GM12878 (cell line): ENCODE data around the gene LDLRAD4. TPM values are rescaled to one million over a fixed set of nuclear protein-coding genes. Genes with fewer than 3 reads are reported as not detected.
A peak's percentile ranks its signal among the peaks of the same experiment; 100 is the strongest.

Source experiments
- ATAC-seq: fragments of 200-7000 bp; cut with Tn5 transposase; 3 replicates; pipeline ENCODE4 v1.9.1; 2020; ENCODE audit warnings: mild to moderate bottlenecking, moderate library complexity
- BruUV-seq: library from RNA; stranded (reverse); fragments of 400-500 nt; replicated peaks from 2 replicates; lab custom pipeline; 2021; lab: Mats Ljungman, UMichigan
- CTCF ChIA-PET: fragments of 300-600 bp; sonication (Branson Sonifier 250); formaldehyde crosslinking; extraction: SDS; loops from one replicate; lab custom pipeline; 2021; ENCODE audit warnings: inconsistent platforms; lab: Yijun Ruan, JAX
- POLR2A ChIA-PET: fragments of 350-600 bp; formaldehyde crosslinking; extraction: SDS; loops from one replicate; lab custom pipeline; 2021; ENCODE audit warnings: inconsistent platforms; lab: Charles Lee
- RAD21 ChIA-PET: fragments of 300-600 bp; sonication (Branson Sonifier 250); formaldehyde crosslinking; loops from one replicate; lab custom pipeline; 2023; ENCODE audit warnings: antibody characterized with exemption; ENCODE audit not compliant: unreplicated experiment; lab: Charles Lee
- SMC1A ChIA-PET: fragments of 300-600 bp; sonication (Branson Sonifier 250); formaldehyde crosslinking; loops from one replicate; lab custom pipeline; 2023; ENCODE audit not compliant: unreplicated experiment, uncharacterized antibody; lab: Charles Lee
- DNase-seq: peaks from one replicate; pipeline ENCODE4 v3.0.0-alpha.2; 2011; ENCODE audit warnings: low read depth, low spot score
- FAIRE-seq: peaks from 3 replicates; lab custom pipeline; 2011; peaks lifted over from hg19 to GRCh38; lab: Jason Lieb, UNC
- H2AFZ ChIP-seq: 2 replicates; pipeline ENCODE4 v1.6.0; 2011; ENCODE audit warnings: low read depth, low read length, control low read depth; ENCODE audit not compliant: control insufficient read depth
- H3K27ac ChIP-seq: 2 replicates; pipeline ENCODE4 v1.5.1; 2011; ENCODE audit warnings: control low read depth; ENCODE audit not compliant: control insufficient read depth, insufficient read depth
- H3K27me3 ChIP-seq, 2 experiments: replicated peaks in 1 of 2; 2 replicates each; pipeline versions ENCODE4 v1.6.0 to v1.6.1; 2011; ENCODE audit warnings: low read length in 1 of 2; ENCODE audit not compliant: control insufficient read depth in 2 of 2, insufficient read depth in 2 of 2
- H3K36me3 ChIP-seq, 2 experiments: 2 replicates each; pipeline ENCODE4 v1.5.1; 2011; ENCODE audit warnings: low read length in 1 of 2; ENCODE audit not compliant: control insufficient read depth in 2 of 2, insufficient read depth in 2 of 2
- H3K4me1 ChIP-seq: 2 replicates; pipeline ENCODE4 v1.6.1; 2011; ENCODE audit warnings: mild to moderate bottlenecking, low read length, moderate library complexity, mixed read lengths; ENCODE audit not compliant: control insufficient read depth, insufficient read depth
- H3K4me2 ChIP-seq: 2 replicates; pipeline ENCODE4 v1.6.0; 2011; ENCODE audit warnings: control low read depth; ENCODE audit not compliant: control insufficient read depth, insufficient read depth
- H3K4me3 ChIP-seq: fragments of 200-600 bp; sonication (generic); 2 replicates; pipeline ENCODE4 v1.5.1; 2016
- H3K79me2 ChIP-seq: 2 replicates; pipeline ENCODE4 v1.6.0; 2011; ENCODE audit warnings: low read length; ENCODE audit not compliant: control insufficient read depth, insufficient read depth
- H3K9ac ChIP-seq: 2 replicates; pipeline ENCODE4 v1.8.0; 2011; ENCODE audit warnings: low read length, control low read depth, mixed read lengths; ENCODE audit not compliant: control insufficient read depth, insufficient read depth
- H3K9me3 ChIP-seq: replicated peaks from 3 replicates; pipeline ENCODE4 v1.5.1; 2011; ENCODE audit warnings: mild to moderate bottlenecking, low read length; ENCODE audit not compliant: control insufficient read depth, insufficient read depth
- H4K20me1 ChIP-seq: 2 replicates; pipeline ENCODE4 v1.6.0; 2011; ENCODE audit not compliant: control insufficient read depth, insufficient read depth
- CEBPB ChIP-seq, 2 experiments: fragments of 150-350 bp in 1 of 2; IDR thresholded peaks; 2 replicates each; pipeline ENCODE4 v1.6.1; 2012 to 2014; ENCODE audit warnings: low read depth in 2 of 2, low read length in 2 of 2, borderline replicate concordance in 1 of 2, inconsistent platforms in 1 of 2
- CUX1 ChIP-seq: IDR thresholded peaks from 2 replicates; pipeline ENCODE4 v1.6.1; 2012; ENCODE audit warnings: improper control_type of control experiment, low read depth, low read length; ENCODE audit not compliant: insufficient replicate concordance
- IRF4 ChIP-seq: IDR thresholded peaks from 2 replicates; pipeline ENCODE4 v1.6.1; 2011; ENCODE audit warnings: low read depth, low read length
- NFIC ChIP-seq: IDR thresholded peaks from 2 replicates; pipeline ENCODE4 v1.6.1; 2012; ENCODE audit warnings: low read depth, mild to moderate bottlenecking, inconsistent platforms, low read length, moderate library complexity
- RUNX3 ChIP-seq: IDR thresholded peaks from 2 replicates; pipeline ENCODE4 v1.6.1; 2012; ENCODE audit warnings: low read length, inconsistent platforms
- SMC3 ChIP-seq: IDR thresholded peaks from 2 replicates; pipeline ENCODE4 v1.6.1; 2011; ENCODE audit warnings: low read length, improper control_type of control experiment, borderline replicate concordance
- SPI1 ChIP-seq: IDR thresholded peaks from 2 replicates; pipeline ENCODE4 v1.6.1; 2011; ENCODE audit warnings: low read depth, mild to moderate bottlenecking, low read length, moderate library complexity, borderline replicate concordance; ENCODE audit not compliant: insufficient read depth
- USF1 ChIP-seq: IDR thresholded peaks from 2 replicates; pipeline ENCODE4 v1.6.1; 2011; ENCODE audit warnings: borderline replicate concordance, low read depth, mild to moderate bottlenecking, moderate library complexity, mixed read lengths, low read length; ENCODE audit not compliant: insufficient read depth; ENCODE audit errors: extremely low read length
- WGBS: methylation state at CpG from one replicate; pipeline ENCODE4 v1.1.6; 2016; ENCODE audit warnings: low lambda C conversion rate; ENCODE audit not compliant: insufficient replicate concordance, insufficient coverage; ENCODE audit errors: missing lambda C conversion rate; 5-methylcytosine and 5-hydroxymethylcytosine counted together
- in situ Hi-C: fragments of 300-500 bp; cut with MboI; formaldehyde crosslinking; loops from 9 replicates; pipeline ENCODE4 v1.14.3; 2018; ENCODE audit warnings: mixed read lengths
- intact Hi-C: fragments of 100-400 bp; cut with micrococcal nuclease; formaldehyde crosslinking; loops from one replicate; pipeline ENCODE4 v1.14.2; 2022; ENCODE audit not compliant: unreplicated experiment
- polyA plus RNA-seq, 11 experiments: library from polyadenylated mRNA; depleted of rRNA in 4 of 11; unstranded in 6 of 11; stranded (reverse) in 5 of 11; fragments of >200 nt; fragmentation: Nextera tagmentation in 4 of 11; fragmentation: Illumina TruSeq in 1 of 11; extraction: Ambion mirVana in 4 of 11; extraction: Trizol in 1 of 11; gene quantifications; 1 replicate in 1 of 11; 2 replicates in 10 of 11; pipeline versions ENCODE4 v1.2.1 to v1.2.3, GENCODE V29; 2011 to 2016; ENCODE audit warnings: inconsistent platforms in 2 of 11, missing spikeins in 2 of 11, low read depth in 1 of 11
- total RNA-seq, 4 experiments: library from RNA; depleted of rRNA in 3 of 4; stranded (reverse); fragments of >200 nt in 3 of 4; fragmentation: Illumina TruSeq in 1 of 4; extraction: Trizol in 1 of 4; gene quantifications; 2 replicates each; pipeline versions ENCODE4 v1.2.1 to v1.2.3, GENCODE V29; 2013 to 2021

Gene LDLRAD4
- total and polyA plus RNA-seq, 10 of the 15 experiments (the other 5 are each of a cell fraction or from before 2014, with no cell fraction given): 2.7 to 16.8 (median 11.2) TPM

- H3K9me3 ChIP-seq: no peaks in the 10 kb centered on the region; the same call in 2 of the 3 replicates
- H3K79me2 ChIP-seq: no peaks in the 10 kb centered on the region
- no peak overlapping the region for H3K27ac ChIP-seq
- POLR2A ChIA-PET: no interaction called here
- H2AFZ ChIP-seq: no peak overlapping the region
- intact Hi-C loops: no loop called here
- no TSS peak for BruUV-seq
- H3K4me1 ChIP-seq: peaks cover 6% of the 10 kb centered on the region
- no peaks in the 10 kb centered on the region for H3K36me3 ChIP-seq
- SMC1A ChIA-PET: interaction anchor here (1.3 kb wide), 1 partner anchor 141 kb away, joined by 3 read pairs; no protein-coding TSS in a partner anchor
- ATAC-seq (no peak), FAIRE-seq (no peak), DNase-seq (no peak)
- H3K4me2 ChIP-seq: no peak overlapping the region
- TF ChIP-seq NFIC (no peak), SMC3 (no peak)
- H4K20me1 ChIP-seq: no peaks in the 10 kb centered on the region
- in situ Hi-C loops: no loop called here
- H3K27me3 ChIP-seq: no peaks in the 10 kb centered on the region
- CTCF ChIA-PET: no interaction called here
- no peak overlapping the region for H3K9ac ChIP-seq
- RAD21 ChIA-PET: no interaction called here
- no peak overlapping the region for H3K4me3 ChIP-seq
Observed at GRCh38 chr18:13357289-13357688, 138.7 kb downstream of the LDLRAD4 start.

GRCh38 chr18:13359210-13359609, 140.7 kb downstream of the LDLRAD4 start:
- Histone ChIP-seq H3K27me3 (no peaks in the 10 kb centered on the region), H3K4me3 (no peak overlapping the region), H3K36me3 (no peaks in the 10 kb centered on the region), H3K4me1 (peaks cover 6% of the 10 kb centered on the region), H3K4me2 (no peak overlapping the region), H3K9me3 (no peaks in the 10 kb centered on the region; the same call in 2 of the 3 replicates), H2AFZ (no peak overlapping the region), H3K79me2 (no peaks in the 10 kb centered on the region), H3K27ac (no peak overlapping the region), H3K9ac (no peak overlapping the region), H4K20me1 (no peaks in the 10 kb centered on the region)
- no TSS peak for BruUV-seq
- in situ Hi-C loops: no loop called here
- ChIA-PET CTCF (no interaction called here), SMC1A (interaction anchor here (0.6 kb wide), 1 partner anchor 40 kb away, joined by 4 read pairs; no protein-coding TSS in a partner anchor), RAD21 (no interaction called here), POLR2A (no interaction called here)
- WGBS: 17% methylated on average over 2 of the region's 2 CpGs
- intact Hi-C loops: no loop called here
- DNase-seq (no peak), FAIRE-seq (no peak), ATAC-seq (peak; percentile 67)
- TF ChIP-seq CEBPB (IDR thresholded peaks at IDR 0.05; ENCODE audit: borderline replicate concordance in 1 of 2, low read depth in 2 of 2, low read length in 2 of 2) (no peak), CUX1 (no peak), RUNX3 (peak; percentile 87), USF1 (peak; percentile 8), IRF4 (peak; percentile 27; the same call in 1 of the 2 replicates), SPI1 (peak; percentile 88)
